Measurements from ENCODE around the gene ADCY7. TPM values are rescaled to one million over a fixed set of nuclear protein-coding genes. Genes with fewer than 3 reads are reported as not detected.

ADCY7 gene
- total and polyA plus RNA-seq, 9 of the 15 experiments (the other 6 are each of a cell fraction or from before 2014, with no cell fraction given), result 2.3 to 108 (median 28.6) TPM

DNA sequence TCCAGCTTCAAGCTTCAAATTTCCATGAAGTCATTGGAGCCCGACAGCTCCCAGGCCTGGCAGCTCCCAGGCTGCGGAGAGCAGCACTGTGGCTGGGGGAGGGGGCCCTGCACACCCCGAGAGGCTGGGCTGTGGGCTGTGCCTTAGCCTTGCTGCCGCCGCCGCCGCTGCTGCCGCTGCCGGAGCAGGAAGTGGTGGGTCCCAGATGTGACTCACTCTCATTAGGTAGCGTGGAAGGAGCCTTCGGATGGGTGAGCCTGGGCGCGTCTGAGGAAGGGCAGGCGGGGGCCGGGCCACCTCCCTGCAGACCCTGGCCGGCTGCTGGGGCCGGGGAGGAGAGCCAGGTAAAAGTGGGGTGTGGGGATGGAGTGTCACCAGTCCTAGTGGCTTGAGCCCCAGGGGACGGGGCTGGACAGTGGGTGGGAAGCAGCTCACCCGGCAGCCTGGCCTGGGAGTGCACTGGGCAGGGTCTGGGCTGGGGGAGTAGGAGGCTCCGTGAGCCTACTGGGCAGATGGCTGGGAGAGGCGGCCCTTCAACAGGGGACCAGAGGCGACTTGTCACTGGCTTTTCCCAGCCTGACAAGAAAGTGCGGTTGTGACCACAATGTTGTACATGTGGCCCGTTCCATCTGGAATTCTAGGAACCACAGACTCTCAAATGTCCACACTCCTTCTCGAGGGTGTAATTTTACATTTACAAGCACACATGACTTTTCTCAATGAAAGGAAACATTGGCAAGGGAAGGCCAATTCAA lies at the start of gene ADCY7 (continued):
- TF ChIP-seq, protein P1, sequence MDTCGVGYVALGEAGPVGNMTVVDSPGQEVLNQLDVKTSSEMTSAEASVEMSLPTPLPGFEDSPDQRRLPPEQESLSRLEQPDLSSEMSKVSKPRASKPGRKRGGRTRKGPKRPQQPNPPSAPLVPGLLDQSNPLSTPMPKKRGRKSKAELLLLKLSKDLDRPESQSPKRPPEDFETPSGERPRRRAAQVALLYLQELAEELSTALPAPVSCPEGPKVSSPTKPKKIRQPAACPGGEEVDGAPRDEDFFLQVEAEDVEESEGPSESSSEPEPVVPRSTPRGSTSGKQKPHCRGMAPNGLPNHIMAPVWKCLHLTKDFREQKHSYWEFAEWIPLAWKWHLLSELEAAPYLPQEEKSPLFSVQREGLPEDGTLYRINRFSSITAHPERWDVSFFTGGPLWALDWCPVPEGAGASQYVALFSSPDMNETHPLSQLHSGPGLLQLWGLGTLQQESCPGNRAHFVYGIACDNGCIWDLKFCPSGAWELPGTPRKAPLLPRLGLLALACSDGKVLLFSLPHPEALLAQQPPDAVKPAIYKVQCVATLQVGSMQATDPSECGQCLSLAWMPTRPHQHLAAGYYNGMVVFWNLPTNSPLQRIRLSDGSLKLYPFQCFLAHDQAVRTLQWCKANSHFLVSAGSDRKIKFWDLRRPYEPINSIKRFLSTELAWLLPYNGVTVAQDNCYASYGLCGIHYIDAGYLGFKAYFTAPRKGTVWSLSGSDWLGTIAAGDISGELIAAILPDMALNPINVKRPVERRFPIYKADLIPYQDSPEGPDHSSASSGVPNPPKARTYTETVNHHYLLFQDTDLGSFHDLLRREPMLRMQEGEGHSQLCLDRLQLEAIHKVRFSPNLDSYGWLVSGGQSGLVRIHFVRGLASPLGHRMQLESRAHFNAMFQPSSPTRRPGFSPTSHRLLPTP (IDR thresholded peaks at IDR 0.05; ENCODE audit: borderline replicate concordance, extremely low read depth, insufficient read length), result no peak
- TF ChIP-seq CXXC5 (CRISPR knock-in tag; IDR thresholded peaks at IDR 0.05) (peak; percentile 74), NKRF (IDR thresholded peaks at IDR 0.05; ENCODE audit: borderline replicate concordance) (peak; percentile 72), NR4A1 (CRISPR knock-in tag; IDR thresholded peaks at IDR 0.05) (no peak), NR4A1 (tag; IDR thresholded peaks at IDR 0.05) (no peak; the same call in 1 of the 2 replicates), GTF2F1 (IDR thresholded peaks at IDR 0.05; ENCODE audit: low read depth, low read length) (no peak), STAT5A (IDR thresholded peaks at IDR 0.05; ENCODE audit: borderline replicate concordance, low read length) (no peak), FOXP1 (CRISPR knock-in tag; IDR thresholded peaks at IDR 0.05) (no peak), ELF2 (CRISPR knock-in tag; IDR thresholded peaks at IDR 0.05) (peak; percentile 77), ZNF395 (CRISPR knock-in tag; IDR thresholded peaks at IDR 0.05) (no peak), ARNT (IDR thresholded peaks at IDR 0.05) (no peak), CCNT2 (IDR thresholded peaks at IDR 0.05; ENCODE audit: borderline replicate concordance, extremely low read depth, insufficient read length, low read depth, low read length) (peak; percentile 38), GABPB2 (CRISPR knock-in tag; conservative IDR thresholded peaks at IDR 0.05) (no peak)
- TF ChIP-seq, protein P2, sequence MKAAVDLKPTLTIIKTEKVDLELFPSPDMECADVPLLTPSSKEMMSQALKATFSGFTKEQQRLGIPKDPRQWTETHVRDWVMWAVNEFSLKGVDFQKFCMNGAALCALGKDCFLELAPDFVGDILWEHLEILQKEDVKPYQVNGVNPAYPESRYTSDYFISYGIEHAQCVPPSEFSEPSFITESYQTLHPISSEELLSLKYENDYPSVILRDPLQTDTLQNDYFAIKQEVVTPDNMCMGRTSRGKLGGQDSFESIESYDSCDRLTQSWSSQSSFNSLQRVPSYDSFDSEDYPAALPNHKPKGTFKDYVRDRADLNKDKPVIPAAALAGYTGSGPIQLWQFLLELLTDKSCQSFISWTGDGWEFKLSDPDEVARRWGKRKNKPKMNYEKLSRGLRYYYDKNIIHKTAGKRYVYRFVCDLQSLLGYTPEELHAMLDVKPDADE (conservative IDR thresholded peaks at IDR 0.05; ENCODE audit: control insufficient read depth, low read depth, low read length), result peak; percentile 68
- TF ChIP-seq, protein P3, sequence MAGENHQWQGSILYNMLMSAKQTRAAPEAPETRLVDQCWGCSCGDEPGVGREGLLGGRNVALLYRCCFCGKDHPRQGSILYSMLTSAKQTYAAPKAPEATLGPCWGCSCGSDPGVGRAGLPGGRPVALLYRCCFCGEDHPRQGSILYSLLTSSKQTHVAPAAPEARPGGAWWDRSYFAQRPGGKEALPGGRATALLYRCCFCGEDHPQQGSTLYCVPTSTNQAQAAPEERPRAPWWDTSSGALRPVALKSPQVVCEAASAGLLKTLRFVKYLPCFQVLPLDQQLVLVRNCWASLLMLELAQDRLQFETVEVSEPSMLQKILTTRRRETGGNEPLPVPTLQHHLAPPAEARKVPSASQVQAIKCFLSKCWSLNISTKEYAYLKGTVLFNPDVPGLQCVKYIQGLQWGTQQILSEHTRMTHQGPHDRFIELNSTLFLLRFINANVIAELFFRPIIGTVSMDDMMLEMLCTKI (IDR thresholded peaks at IDR 0.05; ENCODE audit: partially characterized antibody), result no peak
- TF ChIP-seq, protein P4, sequence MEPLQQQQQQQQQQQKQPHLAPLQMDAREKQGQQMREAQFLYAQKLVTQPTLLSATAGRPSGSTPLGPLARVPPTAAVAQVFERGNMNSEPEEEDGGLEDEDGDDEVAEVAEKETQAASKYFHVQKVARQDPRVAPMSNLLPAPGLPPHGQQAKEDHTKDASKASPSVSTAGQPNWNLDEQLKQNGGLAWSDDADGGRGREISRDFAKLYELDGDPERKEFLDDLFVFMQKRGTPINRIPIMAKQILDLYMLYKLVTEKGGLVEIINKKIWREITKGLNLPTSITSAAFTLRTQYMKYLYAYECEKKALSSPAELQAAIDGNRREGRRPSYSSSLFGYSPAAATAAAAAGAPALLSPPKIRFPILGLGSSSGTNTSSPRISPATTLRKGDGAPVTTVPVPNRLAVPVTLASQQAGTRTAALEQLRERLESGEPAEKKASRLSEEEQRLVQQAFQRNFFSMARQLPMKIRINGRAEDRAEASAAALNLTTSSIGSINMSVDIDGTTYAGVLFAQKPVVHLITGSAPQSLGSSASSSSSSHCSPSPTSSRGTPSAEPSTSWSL (CRISPR knock-in tag; IDR thresholded peaks at IDR 0.05; ENCODE audit: borderline replicate concordance), result no peak
